Stimulated activated CD4-positive, alpha-beta T cell treated with anti-CD3 and anti-CD28 coated beads, Interleukin-4, amount 100 ng/mL, for 24 hours (primary cell): ENCODE data around the gene RAB6B.

Experiments
- DNase-seq: peaks from one replicate; pipeline ENCODE4 v3.0.0-alpha.2; 2020

The RAB6B gene

GRCh38 chr3:133854264-133855001 is 41.2 kb downstream of the RAB6B start:
- DNase-seq = no peak

- no peak for DNase-seq
These were observed 41.8 kb downstream of the RAB6B start for GRCh38 chr3:133853925-133854227.

- no peak for DNase-seq
These were observed 42.4 kb downstream of the RAB6B start for GRCh38 chr3:133853063-133853924.

- DNase-seq = no peak
These were observed 43.8 kb downstream of the RAB6B start for GRCh38 chr3:133851931-133852330.

GRCh38 chr3:133851266-133851906 is 44.3 kb downstream of the RAB6B start:
- no peak for DNase-seq

GRCh38 chr3:133850034-133850433 is 45.6 kb downstream of the RAB6B start:
- DNase-seq = no peak

- DNase-seq = no peak
These were observed 46.3 kb downstream of the RAB6B start for GRCh38 chr3:133849346-133849745.

GRCh38 chr3:133845127-133845526 is 50.6 kb downstream of the RAB6B start:
- no peak for DNase-seq

- no peak for DNase-seq
These were observed 52.0 kb downstream of the RAB6B start for GRCh38 chr3:133843634-133844033.

GRCh38 chr3:133842158-133842557 is 53.5 kb downstream of the RAB6B start:
- DNase-seq = no peak

GRCh38 chr3:133841196-133841595 is 54.5 kb downstream of the RAB6B start:
- no peak for DNase-seq

GRCh38 chr3:133840767-133841166 is 54.9 kb downstream of the RAB6B start:
- no peak for DNase-seq

- DNase-seq = no peak
These were observed 55.5 kb downstream of the RAB6B start for GRCh38 chr3:133840055-133840737.

- DNase-seq = no peak
These were observed 56.5 kb downstream of the RAB6B start for GRCh38 chr3:133838916-133839800.

GRCh38 chr3:133838296-133838789 is 57.3 kb downstream of the RAB6B start:
- no peak for DNase-seq

- no peak for DNase-seq
These were observed 58.0 kb downstream of the RAB6B start for GRCh38 chr3:133837487-133838295.

GRCh38 chr3:133836497-133837158 is 59.1 kb downstream of the RAB6B start:
- no peak for DNase-seq

- DNase-seq = no peak
These were observed 59.7 kb downstream of the RAB6B start for GRCh38 chr3:133835961-133836360.

GRCh38 chr3:133835418-133835743 is 60.3 kb downstream of the RAB6B start:
- no peak for DNase-seq

- DNase-seq = no peak
These were observed 60.9 kb downstream of the RAB6B start for GRCh38 chr3:133834621-133835417.
